Coronary artery (tissue), 2 donors: ENCODE data around the gene ATF3.

ENCODE experiments used
- DNase-seq: peaks from one replicate; pipeline ENCODE4 v3.0.0-alpha.2; 2017; ENCODE audit warnings: low spot score
- H3K27ac ChIP-seq, 2 donors: fragments of 200-600 bp; sonication (generic); one replicate each; pipeline ENCODE4 v1.5.1; 2016 to 2019
- H3K4me3 ChIP-seq: fragments of 200-600 bp; sonication (generic); 2 replicates; pipeline ENCODE4 v1.5.1; 2016; ENCODE audit warnings: mild to moderate bottlenecking, moderate library complexity
- TF ChIP-seq, protein P1 (sequence below): fragments of 200-600 bp; sonication (generic); IDR thresholded peaks from one replicate; pipeline ENCODE4 v1.5.1; 2019; ENCODE audit warnings: antibody characterized with exemption

ATF3 gene

DNA sequence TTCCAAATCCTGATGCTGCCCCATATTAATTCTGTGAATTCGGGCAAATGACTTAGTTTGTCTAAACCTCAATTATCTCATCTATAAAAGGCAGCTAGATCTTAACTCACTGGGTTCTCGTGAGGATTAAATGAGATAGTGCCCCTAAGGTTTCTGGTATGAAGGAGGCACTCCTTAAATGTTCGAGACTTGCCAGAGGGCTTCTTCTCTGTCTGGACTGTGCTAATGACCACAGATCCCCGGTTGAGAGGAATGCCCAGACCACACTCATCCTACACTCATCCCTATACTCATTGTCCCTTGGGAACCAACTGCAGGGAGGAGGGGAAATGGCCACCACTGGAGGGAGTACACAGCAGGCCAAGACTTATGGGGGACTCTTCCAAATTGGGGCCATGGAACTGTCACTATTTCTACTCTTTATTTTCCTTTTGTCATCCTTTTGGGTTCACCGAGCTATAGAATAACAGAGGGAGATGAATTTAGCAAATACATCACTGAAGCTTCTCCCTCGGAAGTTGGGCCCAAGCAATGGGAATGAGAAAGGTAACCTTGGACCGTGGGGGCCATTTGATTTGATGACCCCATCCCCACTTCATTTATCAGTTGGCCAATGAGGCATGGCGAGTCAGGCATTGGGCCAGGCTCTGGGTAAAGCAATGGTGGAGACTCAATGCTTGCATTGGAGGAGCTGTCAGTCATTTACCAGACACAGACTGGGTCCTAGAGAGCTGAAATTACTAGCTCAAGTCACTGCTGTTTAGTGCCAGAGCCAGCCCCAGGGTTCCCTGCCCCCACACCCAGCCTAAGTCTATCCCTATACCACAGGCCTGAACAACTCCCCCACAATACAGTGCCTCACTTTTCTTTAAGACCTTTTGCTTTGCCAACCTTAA, 5.1 kb downstream of the ATF3 start:
- H3K27ac ChIP-seq = no peak overlapping the region
- no peak overlapping the region for H3K4me3 ChIP-seq
- TF ChIP-seq, protein P1, sequence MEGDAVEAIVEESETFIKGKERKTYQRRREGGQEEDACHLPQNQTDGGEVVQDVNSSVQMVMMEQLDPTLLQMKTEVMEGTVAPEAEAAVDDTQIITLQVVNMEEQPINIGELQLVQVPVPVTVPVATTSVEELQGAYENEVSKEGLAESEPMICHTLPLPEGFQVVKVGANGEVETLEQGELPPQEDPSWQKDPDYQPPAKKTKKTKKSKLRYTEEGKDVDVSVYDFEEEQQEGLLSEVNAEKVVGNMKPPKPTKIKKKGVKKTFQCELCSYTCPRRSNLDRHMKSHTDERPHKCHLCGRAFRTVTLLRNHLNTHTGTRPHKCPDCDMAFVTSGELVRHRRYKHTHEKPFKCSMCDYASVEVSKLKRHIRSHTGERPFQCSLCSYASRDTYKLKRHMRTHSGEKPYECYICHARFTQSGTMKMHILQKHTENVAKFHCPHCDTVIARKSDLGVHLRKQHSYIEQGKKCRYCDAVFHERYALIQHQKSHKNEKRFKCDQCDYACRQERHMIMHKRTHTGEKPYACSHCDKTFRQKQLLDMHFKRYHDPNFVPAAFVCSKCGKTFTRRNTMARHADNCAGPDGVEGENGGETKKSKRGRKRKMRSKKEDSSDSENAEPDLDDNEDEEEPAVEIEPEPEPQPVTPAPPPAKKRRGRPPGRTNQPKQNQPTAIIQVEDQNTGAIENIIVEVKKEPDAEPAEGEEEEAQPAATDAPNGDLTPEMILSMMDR = no peak
- DNase-seq = no peak

DNA sequence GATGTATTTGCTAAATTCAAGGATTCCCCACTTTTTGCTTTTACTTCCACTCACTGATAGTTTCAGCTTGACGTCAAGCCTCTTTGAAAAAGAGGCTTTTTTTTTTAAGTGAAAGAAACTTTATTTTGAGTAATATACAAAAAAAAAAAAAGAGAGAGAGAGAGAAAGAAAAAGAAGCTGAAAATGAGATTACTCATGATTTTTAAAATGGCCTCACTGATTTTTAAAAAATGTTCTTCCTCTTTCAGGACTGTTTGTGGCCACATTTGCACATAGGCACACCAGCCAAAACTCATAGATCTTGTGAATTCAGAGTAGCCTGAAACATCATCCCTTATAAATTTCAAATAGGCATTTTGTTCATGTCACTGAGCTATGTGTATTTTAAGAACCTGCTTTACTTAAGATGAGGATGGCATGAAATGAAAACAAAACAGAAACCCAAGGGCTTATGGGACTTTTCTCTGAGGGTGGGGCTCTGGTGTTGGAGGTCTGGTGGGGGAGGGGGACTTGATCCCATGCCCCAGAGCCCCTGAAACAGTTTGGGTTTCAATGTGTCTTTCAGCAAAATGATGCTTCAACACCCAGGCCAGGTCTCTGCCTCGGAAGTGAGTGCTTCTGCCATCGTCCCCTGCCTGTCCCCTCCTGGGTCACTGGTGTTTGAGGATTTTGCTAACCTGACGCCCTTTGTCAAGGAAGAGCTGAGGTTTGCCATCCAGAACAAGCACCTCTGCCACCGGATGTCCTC, 6.1 kb downstream of the ATF3 start:
- TF ChIP-seq, protein P1 = no peak
- Histone ChIP-seq H3K27ac (no peak overlapping the region), H3K4me3 (no peak overlapping the region)
- no peak for DNase-seq

DNA sequence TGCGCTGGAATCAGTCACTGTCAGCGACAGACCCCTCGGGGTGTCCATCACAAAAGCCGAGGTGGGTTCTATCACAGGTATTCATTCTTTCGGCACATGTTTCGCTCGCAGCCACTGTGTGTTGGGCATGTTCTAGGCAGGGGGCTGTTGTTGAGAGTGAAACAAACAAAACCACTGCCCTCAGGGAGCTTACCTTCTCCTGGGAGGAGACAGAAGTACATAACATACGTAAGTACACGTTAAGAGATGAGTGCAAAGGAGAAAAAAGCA, 6.6 kb downstream of the ATF3 start:
- no peak for DNase-seq
- no peak overlapping the region for H3K27ac ChIP-seq
- TF ChIP-seq, protein P1 = no peak
- no peak overlapping the region for H3K4me3 ChIP-seq

DNA sequence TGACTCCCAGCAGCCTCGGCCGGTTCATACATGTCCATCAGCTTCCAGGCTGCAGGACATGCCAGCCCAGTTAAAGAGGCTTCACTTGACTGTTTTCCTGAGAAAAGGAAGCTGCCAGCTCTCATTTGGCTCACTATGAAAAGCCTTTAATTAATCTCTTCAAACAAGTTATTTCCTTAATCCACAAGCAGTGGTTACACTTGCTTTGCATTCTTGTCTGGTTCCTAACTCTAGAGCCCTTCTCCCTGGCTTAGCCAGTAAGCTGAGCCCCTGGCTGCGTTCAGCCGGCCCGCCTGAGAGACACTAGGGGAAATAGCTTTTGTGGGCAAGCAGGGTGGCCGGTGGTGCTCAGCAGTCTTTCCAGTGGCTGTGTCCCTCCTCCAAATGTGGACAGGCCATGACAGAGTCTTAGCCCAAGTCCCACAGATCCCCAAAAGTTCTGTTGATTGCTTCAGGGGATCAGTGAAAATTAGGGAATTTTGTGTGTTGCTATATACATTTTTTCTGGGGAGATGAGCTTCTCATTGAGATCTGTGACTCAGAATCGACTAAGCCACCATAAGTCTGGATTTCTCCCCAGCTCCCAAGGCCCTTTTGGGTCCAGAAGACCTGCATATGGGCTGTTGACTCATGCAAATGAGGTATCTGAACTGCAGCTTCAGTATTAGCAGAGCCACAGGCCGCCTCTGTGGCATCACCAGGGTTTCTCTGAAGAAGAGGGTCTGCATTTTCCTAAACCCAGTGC, 10.1 kb downstream of the ATF3 start:
- TF ChIP-seq, protein P1 = no peak
- no peak for DNase-seq
- H3K4me3 ChIP-seq = no peak overlapping the region
- no peak overlapping the region for H3K27ac ChIP-seq

DNA sequence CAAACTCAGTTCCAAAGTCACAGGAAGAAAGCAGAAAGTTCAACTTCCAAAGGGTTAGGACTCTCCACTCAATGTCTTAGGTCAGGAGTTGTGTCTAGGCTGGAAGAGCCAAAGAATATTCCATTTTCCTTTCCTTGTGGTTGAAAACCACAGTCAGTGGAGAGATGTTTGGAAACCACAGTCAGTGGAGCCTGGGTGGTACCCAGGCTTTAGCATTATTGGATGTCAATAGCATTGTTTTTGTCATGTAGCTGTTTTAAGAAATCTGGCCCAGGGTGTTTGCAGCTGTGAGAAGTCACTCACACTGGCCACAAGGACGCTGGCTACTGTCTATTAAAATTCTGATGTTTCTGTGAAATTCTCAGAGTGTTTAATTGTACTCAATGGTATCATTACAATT, 11.7 kb downstream of the ATF3 start:
- DNase-seq = no peak
- Histone ChIP-seq H3K27ac (no peak overlapping the region), H3K4me3 (no peak overlapping the region)
- TF ChIP-seq, protein P1 = no peak

DNA sequence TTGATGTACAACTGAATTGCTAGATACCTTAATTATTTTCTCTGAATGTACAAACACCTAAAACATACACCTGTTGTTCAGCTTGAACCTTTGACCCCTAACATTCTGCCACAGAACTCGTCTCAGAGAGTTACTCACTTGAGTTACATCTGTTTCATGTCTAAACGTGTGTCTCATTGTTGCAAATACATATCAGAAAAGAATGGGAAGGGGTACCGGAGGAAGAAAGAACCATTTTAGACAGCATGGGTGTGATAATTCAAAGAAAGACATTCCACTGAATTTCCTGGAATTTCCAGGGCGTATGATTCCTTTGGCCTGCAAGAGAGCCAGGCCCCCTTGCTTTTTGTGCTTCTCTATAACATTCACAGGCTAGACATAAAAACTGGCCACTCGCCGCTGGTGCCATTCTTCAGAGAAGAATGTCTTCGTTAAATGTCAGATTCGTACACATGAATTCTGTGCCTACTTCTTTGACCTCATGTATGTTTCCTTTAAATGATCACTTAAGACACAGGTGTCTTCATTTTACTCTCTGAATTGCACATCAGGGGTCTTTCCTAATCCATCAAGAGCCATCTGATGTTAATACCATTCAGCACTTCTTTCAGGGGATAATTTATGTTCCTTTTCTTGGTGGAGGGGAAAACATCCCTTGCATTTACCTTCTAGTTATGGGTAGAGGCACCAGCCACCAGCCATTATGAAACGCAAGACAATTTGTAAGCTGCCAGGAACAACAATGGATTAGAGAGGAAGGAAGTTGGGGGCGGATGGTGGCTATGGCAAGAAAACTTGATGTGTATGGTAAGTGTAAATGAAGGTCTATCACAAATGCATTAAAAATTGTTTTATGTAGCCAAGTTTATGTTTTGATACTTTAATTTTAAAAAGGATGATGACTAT, 12.7 kb downstream of the ATF3 start:
- TF ChIP-seq, protein P1 = no peak
- H3K4me3 ChIP-seq = no peak overlapping the region
- DNase-seq = no peak
- no peak overlapping the region for H3K27ac ChIP-seq
